Osteocyte (in vitro differentiated cells): Measurements from ENCODE around the gene ETFA. TPM values are rescaled to one million over a fixed set of nuclear protein-coding genes. Genes with fewer than 3 reads are reported as not detected.
"Not testable (repeated sequence)": the region's sequence is repeated elsewhere in the genome, so short reads cannot be mapped to it uniquely, and the experiment has no call there.

Experiments
- DNase-seq: peaks from one replicate; pipeline ENCODE4 v3.0.0; 2021; ENCODE audit warnings: mixed read lengths; ENCODE audit not compliant: unreplicated experiment; ENCODE audit errors: extremely low spot score
- H3K27ac Mint-ChIP-seq: one replicate; pipeline ENCODE4 v1.8.0; 2021; ENCODE audit warnings: mild to moderate bottlenecking, mixed read lengths; ENCODE audit not compliant: unreplicated experiment
- H3K27me3 Mint-ChIP-seq: one replicate; pipeline ENCODE4 v1.8.0; 2021; ENCODE audit warnings: mixed read lengths; ENCODE audit not compliant: unreplicated experiment
- H3K36me3 Mint-ChIP-seq: one replicate; pipeline ENCODE4 v1.8.0; 2021; ENCODE audit warnings: mixed read lengths; ENCODE audit not compliant: unreplicated experiment
- H3K4me1 Mint-ChIP-seq: one replicate; pipeline ENCODE4 v1.8.0; 2021; ENCODE audit warnings: mixed read lengths; ENCODE audit not compliant: unreplicated experiment
- H3K4me3 Mint-ChIP-seq: one replicate; pipeline ENCODE4 v1.8.0; 2021; ENCODE audit warnings: mild to moderate bottlenecking, moderate library complexity, mixed read lengths; ENCODE audit not compliant: unreplicated experiment
- H3K9me3 Mint-ChIP-seq: one replicate; pipeline ENCODE4 v1.8.0; 2021; ENCODE audit warnings: mixed read lengths; ENCODE audit not compliant: unreplicated experiment
- CTCF ChIP-seq: fragments of 200-600 bp; sonication (generic); IDR thresholded peaks from 2 replicates; pipeline ENCODE4 v1.5.0; 2021; ENCODE audit warnings: antibody characterized with exemption, mild to moderate bottlenecking, moderate library complexity
- total RNA-seq: library from RNA; stranded (reverse); gene quantifications from 2 replicates; pipeline ENCODE4 v1.2.1, GENCODE V29; 2021

ETFA gene
- total RNA-seq, 1 donor from 2014 or later, result 98.2 TPM

GRCh38 chr15:76296849-76297248, 14.4 kb downstream of the ETFA start:
- Mint-ChIP-seq H3K27me3 (no peaks in the 10 kb centered on the region), H3K4me1 (peaks cover 22% of the 10 kb centered on the region), H3K36me3 (peaks cover 2% of the 10 kb centered on the region), H3K9me3 (no peaks in the 10 kb centered on the region), H3K27ac (no peak overlapping the region), H3K4me3 (no peak overlapping the region)
- no peak for TF ChIP-seq CTCF
- no peak for DNase-seq

GRCh38 chr15:76294463-76294862, 16.8 kb downstream of the ETFA start:
- H3K4me3 Mint-ChIP-seq, H3K27me3 Mint-ChIP-seq, H3K36me3 Mint-ChIP-seq, H3K27ac Mint-ChIP-seq, DNase-seq, H3K9me3 Mint-ChIP-seq: not testable (repeated sequence)
- H3K4me1 Mint-ChIP-seq, result peaks cover 22% of the 10 kb centered on the region

GRCh38 chr15:76293361-76293760, 17.9 kb downstream of the ETFA start:
- H3K4me3 Mint-ChIP-seq, result no peak overlapping the region
- no peak for TF ChIP-seq CTCF
- peaks cover 7% of the 10 kb centered on the region for H3K36me3 Mint-ChIP-seq
- peaks cover 15% of the 10 kb centered on the region for H3K4me1 Mint-ChIP-seq
- no peaks in the 10 kb centered on the region for H3K27me3 Mint-ChIP-seq
- no peak overlapping the region for H3K27ac Mint-ChIP-seq
- no peak for DNase-seq
- H3K9me3 Mint-ChIP-seq, result no peaks in the 10 kb centered on the region

GRCh38 chr15:76289582-76289981, 21.7 kb downstream of the ETFA start:
- Mint-ChIP-seq H3K9me3 (no peaks in the 10 kb centered on the region), H3K4me1 (peaks cover 15% of the 10 kb centered on the region), H3K4me3 (no peak overlapping the region), H3K36me3 (peaks cover 16% of the 10 kb centered on the region), H3K27me3 (no peaks in the 10 kb centered on the region), H3K27ac (no peak overlapping the region)
- no peak for TF ChIP-seq CTCF
- DNase-seq, result no peak

- Mint-ChIP-seq H3K27ac (no peak overlapping the region), H3K4me1 (peaks cover 2% of the 10 kb centered on the region), H3K9me3 (no peaks in the 10 kb centered on the region), H3K36me3 (peaks cover 24% of the 10 kb centered on the region), H3K4me3 (peak overlapping the region; percentile 24), H3K27me3 (no peaks in the 10 kb centered on the region)
- no peak for TF ChIP-seq CTCF
- DNase-seq, result no peak
Measured at GRCh38 chr15:76286271-76286879, 24.9 kb downstream of the ETFA start.
